HepG2 (cell line): ENCODE data around the gene SYS1. TPM values are rescaled to one million over a fixed set of nuclear protein-coding genes. Genes with fewer than 3 reads are reported as not detected.

Experiments
- CBX1 ChIP-seq: IDR thresholded peaks from one replicate; pipeline ENCODE4 v1.6.1; 2016; ENCODE audit warnings: antibody characterized with exemption, low read depth
- CREB1 ChIP-seq, 2 experiments: fragments of 450-650 bp in 1 of 2; IDR thresholded peaks; 2 replicates each; pipeline ENCODE4 v1.6.1; 2016 to 2017; ENCODE audit warnings: control low read depth in 1 of 2, mild to moderate bottlenecking in 1 of 2, missing compliant biosample characterization in 1 of 2, missing genetic modification characterization in 1 of 2
- E2F2 ChIP-seq: sonication (generic); formaldehyde crosslinking; IDR thresholded peaks from 2 replicates; pipeline ENCODE4 v1.4.0; 2020; ENCODE audit warnings: missing genetic modification reagents, borderline replicate concordance
- EZH2 ChIP-seq: conservative IDR thresholded peaks from 2 replicates; pipeline ENCODE4 v1.6.1; 2012; ENCODE audit warnings: mild to moderate bottlenecking, low read depth, low read length, moderate library complexity
- GATAD2A ChIP-seq: IDR thresholded peaks from 2 replicates; pipeline ENCODE4 v1.6.1; 2016
- MED8 ChIP-seq: sonication (generic); formaldehyde crosslinking; IDR thresholded peaks from 2 replicates; pipeline ENCODE4 v1.8.1; 2023; ENCODE audit warnings: mild to moderate bottlenecking, missing genetic modification reagents; ENCODE audit not compliant: insufficient replicate concordance
- PHF5A ChIP-seq: IDR thresholded peaks from one replicate; pipeline ENCODE4 v1.6.1; 2018; ENCODE audit warnings: low read depth, missing genetic modification reagents; ENCODE audit not compliant: unreplicated experiment
- RARA ChIP-seq: IDR thresholded peaks from 2 replicates; pipeline ENCODE4 v1.6.1; 2016; ENCODE audit warnings: missing genetic modification reagents, missing compliant biosample characterization
- REXO4 ChIP-seq: sonication (generic); formaldehyde crosslinking; IDR thresholded peaks from 2 replicates; pipeline ENCODE4 v1.8.0; 2022; ENCODE audit warnings: missing genetic modification reagents, mild to moderate bottlenecking, borderline replicate concordance
- SMARCC2 ChIP-seq: fragments of 450-650 bp; IDR thresholded peaks from 2 replicates; pipeline ENCODE4 v1.6.1; 2017; ENCODE audit warnings: antibody characterized with exemption, mild to moderate bottlenecking
- SP1 ChIP-seq, 2 experiments: fragments of 450-650 bp in 1 of 2; sonication (generic) in 1 of 2; formaldehyde crosslinking in 1 of 2; IDR thresholded peaks; 2 replicates each; pipeline versions ENCODE4 v1.4.0 to v1.6.1; 2016 to 2020; ENCODE audit warnings: missing genetic modification reagents in 1 of 2
- SP2 ChIP-seq: sonication (generic); formaldehyde crosslinking; IDR thresholded peaks from 2 replicates; pipeline ENCODE4 v1.5.1; 2020; ENCODE audit warnings: mild to moderate bottlenecking, missing genetic modification reagents
- SPEN ChIP-seq: sonication (generic); formaldehyde crosslinking; IDR thresholded peaks from 2 replicates; pipeline ENCODE4 v1.5.1; 2020; ENCODE audit warnings: low read depth, mild to moderate bottlenecking, missing genetic modification reagents
- TCF7 ChIP-seq: sonication (generic); IDR thresholded peaks from 2 replicates; pipeline ENCODE4 v1.6.1; 2016; ENCODE audit warnings: antibody characterized with exemption, low read depth
- TEAD2 ChIP-seq: sonication (generic); formaldehyde crosslinking; IDR thresholded peaks from 2 replicates; pipeline ENCODE4 v1.9.0; 2021; ENCODE audit warnings: missing genetic modification reagents
- TFAP4 ChIP-seq: sonication (generic); IDR thresholded peaks from 2 replicates; pipeline ENCODE4 v1.6.1; 2016; ENCODE audit warnings: low read depth, borderline replicate concordance
- THYN1 ChIP-seq: sonication (generic); formaldehyde crosslinking; IDR thresholded peaks from 2 replicates; pipeline ENCODE4 v1.8.1; 2023; ENCODE audit warnings: low read depth, mild to moderate bottlenecking, moderate library complexity, missing genetic modification reagents, borderline replicate concordance
- TMF1 ChIP-seq: sonication (generic); formaldehyde crosslinking; IDR thresholded peaks from 2 replicates; pipeline ENCODE4 v1.8.1; 2022; ENCODE audit warnings: low read depth, missing genetic modification reagents
- YEATS4 ChIP-seq: sonication (generic); formaldehyde crosslinking; IDR thresholded peaks from 2 replicates; pipeline ENCODE4 v1.4.0; 2020; ENCODE audit warnings: missing genetic modification reagents, borderline replicate concordance
- ZC3H4 ChIP-seq: sonication (generic); formaldehyde crosslinking; IDR thresholded peaks from 2 replicates; pipeline ENCODE4 v1.4.0; 2020; ENCODE audit warnings: missing genetic modification reagents, borderline replicate concordance
- ZNF12 ChIP-seq: sonication (generic); formaldehyde crosslinking; IDR thresholded peaks from 2 replicates; pipeline ENCODE4 v1.5.0; 2020; ENCODE audit warnings: missing genetic modification reagents
- ZNF414 ChIP-seq: sonication (generic); formaldehyde crosslinking; IDR thresholded peaks from 2 replicates; pipeline ENCODE4 v1.5.0; 2020; ENCODE audit warnings: missing genetic modification reagents
- ZNF510 ChIP-seq: sonication (generic); formaldehyde crosslinking; IDR thresholded peaks from 2 replicates; pipeline ENCODE4 v1.4.0; 2020; ENCODE audit warnings: low read depth, mild to moderate bottlenecking, missing genetic modification reagents
- ZNF768 ChIP-seq: sonication (generic); formaldehyde crosslinking; IDR thresholded peaks from 2 replicates; pipeline ENCODE4 v1.4.0; 2020; ENCODE audit warnings: missing genetic modification reagents
- ZSCAN12 ChIP-seq: sonication (generic); formaldehyde crosslinking; IDR thresholded peaks from 2 replicates; pipeline ENCODE4 v1.9.0; 2021; ENCODE audit warnings: mild to moderate bottlenecking, missing genetic modification reagents
- polyA plus RNA-seq, 8 experiments: library from polyadenylated mRNA; depleted of rRNA in 3 of 8; stranded (reverse) in 7 of 8; unstranded in 1 of 8; fragments of >200 nt; fragmentation: Illumina TruSeq in 4 of 8; extraction: Trizol in 4 of 8; gene quantifications; 2 replicates each; pipeline versions ENCODE4 v1.2.1 to v1.2.3, GENCODE V29; 2011 to 2016; ENCODE audit warnings: low read depth in 4 of 8, missing spikeins in 1 of 8, mixed read lengths in 1 of 8; ENCODE audit not compliant: insufficient read depth in 1 of 8
- total RNA-seq, 5 experiments: library from RNA; depleted of rRNA; stranded (reverse); fragments of >200 nt; fragmentation: Illumina TruSeq; extraction: Trizol; gene quantifications; 2 replicates each; pipeline ENCODE4 v1.2.3, GENCODE V29; 2016; ENCODE audit warnings: low read depth in 1 of 5
- TF ChIP-seq, protein P1 (sequence below): sonication (generic); formaldehyde crosslinking; IDR thresholded peaks from 2 replicates; pipeline ENCODE4 v1.9.0; 2021; ENCODE audit warnings: missing genetic modification reagents, borderline replicate concordance

Gene SYS1
- total and polyA plus RNA-seq, 2 of the 13 experiments (the other 11 are each of a cell fraction or from before 2014, with no cell fraction given) = 38.3 to 65.6 TPM

DNA sequence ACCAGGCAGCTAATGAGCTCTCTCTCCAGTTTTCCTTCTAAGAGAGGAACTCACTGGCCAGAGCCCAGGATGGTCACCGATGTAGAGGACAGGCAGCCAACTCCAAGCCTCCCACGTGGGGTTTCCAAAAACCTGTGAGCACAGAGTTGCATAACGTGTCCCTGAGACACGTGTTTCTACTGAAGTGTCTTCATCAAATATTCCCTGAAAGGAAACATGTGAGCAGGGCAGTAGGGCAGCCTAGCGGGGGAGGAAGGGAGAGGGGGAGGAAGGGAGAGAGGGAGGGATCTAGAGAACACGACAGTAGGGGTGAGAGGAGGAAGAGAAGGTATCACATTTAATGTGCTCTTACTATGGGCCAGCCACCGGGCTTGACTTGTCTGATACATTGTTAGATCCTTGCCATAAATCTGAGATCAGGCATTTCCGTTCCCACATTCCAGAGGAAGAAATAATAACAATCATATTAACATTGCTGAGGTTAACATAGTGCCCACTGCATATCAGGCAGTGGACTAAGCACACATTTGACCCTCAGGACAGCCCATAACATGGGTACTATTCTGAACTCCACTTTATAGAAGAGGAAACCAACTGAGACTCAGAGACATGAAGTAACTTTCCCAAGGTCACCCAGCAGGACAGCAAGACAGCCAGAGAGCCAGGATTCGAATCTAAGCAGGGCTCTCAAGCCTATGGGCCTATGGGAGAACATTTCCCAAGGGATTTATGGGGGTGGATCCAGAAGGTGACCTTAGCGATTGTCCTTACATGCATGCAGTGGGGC is 4.5 kb upstream of the SYS1 start (continued):
- TF ChIP-seq SPEN (CRISPR knock-in tag) (0 out of 2 replicates have a peak, but pooled peaks have one; percentile 10), PHF5A (CRISPR knock-in tag) (no peak), SMARCC2 (no peak), ZSCAN12 (CRISPR knock-in tag) (no peak), ZC3H4 (CRISPR knock-in tag) (0 out of 2 replicates have a peak, but pooled peaks have one; percentile 39), TMF1 (CRISPR knock-in tag) (no peak), EZH2 (no peak), TCF7 (no peak), ZNF768 (CRISPR knock-in tag) (peak; percentile 94), SP2 (no peak), MED8 (peak; percentile 25), REXO4 (CRISPR knock-in tag) (no peak), YEATS4 (CRISPR knock-in tag) (no peak; the same call in 1 of the 2 replicates), SP1 (IDR thresholded peaks at IDR 0.05) (no peak), SP1 (CRISPR knock-in tag; IDR thresholded peaks at IDR 0.05) (no peak), CREB1 (IDR thresholded peaks at IDR 0.05) (no peak), CREB1 (CRISPR knock-in tag; IDR thresholded peaks at IDR 0.05) (no peak), GATAD2A (CRISPR knock-in tag) (peak; percentile 10), ZNF510 (CRISPR knock-in tag) (0 out of 2 replicates have a peak, but pooled peaks have one; percentile 47), ZNF12 (CRISPR knock-in tag) (no peak; the same call in 1 of the 2 replicates), E2F2 (CRISPR knock-in tag) (no peak), CBX1 (no peak), RARA (CRISPR knock-in tag) (peak; percentile 76), TEAD2 (CRISPR knock-in tag) (no peak), TFAP4 (peak; percentile 65; the same call in 1 of the 2 replicates), THYN1 (CRISPR knock-in tag) (no peak), ZNF414 (CRISPR knock-in tag) (peak; percentile 43)
- TF ChIP-seq, protein P1, sequence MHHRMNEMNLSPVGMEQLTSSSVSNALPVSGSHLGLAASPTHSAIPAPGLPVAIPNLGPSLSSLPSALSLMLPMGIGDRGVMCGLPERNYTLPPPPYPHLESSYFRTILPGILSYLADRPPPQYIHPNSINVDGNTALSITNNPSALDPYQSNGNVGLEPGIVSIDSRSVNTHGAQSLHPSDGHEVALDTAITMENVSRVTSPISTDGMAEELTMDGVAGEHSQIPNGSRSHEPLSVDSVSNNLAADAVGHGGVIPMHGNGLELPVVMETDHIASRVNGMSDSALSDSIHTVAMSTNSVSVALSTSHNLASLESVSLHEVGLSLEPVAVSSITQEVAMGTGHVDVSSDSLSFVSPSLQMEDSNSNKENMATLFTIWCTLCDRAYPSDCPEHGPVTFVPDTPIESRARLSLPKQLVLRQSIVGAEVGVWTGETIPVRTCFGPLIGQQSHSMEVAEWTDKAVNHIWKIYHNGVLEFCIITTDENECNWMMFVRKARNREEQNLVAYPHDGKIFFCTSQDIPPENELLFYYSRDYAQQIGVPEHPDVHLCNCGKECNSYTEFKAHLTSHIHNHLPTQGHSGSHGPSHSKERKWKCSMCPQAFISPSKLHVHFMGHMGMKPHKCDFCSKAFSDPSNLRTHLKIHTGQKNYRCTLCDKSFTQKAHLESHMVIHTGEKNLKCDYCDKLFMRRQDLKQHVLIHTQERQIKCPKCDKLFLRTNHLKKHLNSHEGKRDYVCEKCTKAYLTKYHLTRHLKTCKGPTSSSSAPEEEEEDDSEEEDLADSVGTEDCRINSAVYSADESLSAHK (CRISPR knock-in tag) = no peak
